Body of pancreas (tissue), 4 donors: ENCODE results near the gene SLC22A5. TPM values are rescaled to one million over a fixed set of nuclear protein-coding genes. Genes with fewer than 3 reads are reported as not detected.

Experiments
- ATAC-seq: fragments of 150-250 bp; one replicate; pipeline ENCODE4 v1.9.1; 2016
- DNase-seq, 4 donors: peaks; one replicate each; pipeline ENCODE4 v3.0.0-alpha.2; 2019
- H3K27ac ChIP-seq, 4 donors: fragments of 200-600 bp; sonication (generic); 1 replicate in 3 of 4; 2 replicates in 1 of 4; pipeline versions ENCODE4 v1.5.1 to v1.6.1; 2016 to 2019; ENCODE audit warnings: mild to moderate bottlenecking in 1 of 4, mixed read lengths in 1 of 4, moderate library complexity in 1 of 4
- H3K27me3 ChIP-seq, 2 donors: fragments of 200-600 bp; sonication (generic); one replicate each; pipeline ENCODE4 v1.6.0; 2016; ENCODE audit warnings: mild to moderate bottlenecking in 1 of 2
- H3K36me3 ChIP-seq, 2 donors: fragments of 200-600 bp; sonication (generic); replicated peaks in 1 of 2; 2 replicates each; pipeline ENCODE4 v1.5.1; 2016; ENCODE audit warnings: low read depth in 2 of 2; ENCODE audit not compliant: insufficient read depth in 1 of 2
- H3K4me1 ChIP-seq: fragments of 200-600 bp; sonication (generic); one replicate; pipeline ENCODE4 v1.6.0; 2016
- H3K4me3 ChIP-seq, 2 donors: fragments of 200-600 bp; sonication (generic); 1 replicate in 1 of 2; 2 replicates in 1 of 2; pipeline ENCODE4 v1.5.1; 2016 to 2019
- H3K9me3 ChIP-seq, 3 donors: fragments of 200-600 bp; sonication (generic); 1 replicate in 2 of 3; 2 replicates in 1 of 3; pipeline ENCODE4 v1.5.1; 2016
- POLR2A ChIP-seq, 3 donors: fragments of 450-650 bp; IDR thresholded peaks; one replicate each; pipeline ENCODE4 v1.6.1; 2016; ENCODE audit warnings: antibody characterized with exemption in 3 of 3, mild to moderate bottlenecking in 2 of 3
- WGBS, 2 donors: methylation state at CpG; one replicate each; pipeline ENCODE4 v1.1.5; 2017; 5-methylcytosine and 5-hydroxymethylcytosine counted together
- intact Hi-C: fragments of 100-400 bp; cut with DNase I; formaldehyde crosslinking; loops from one replicate; pipeline ENCODE4 v1.15.1; 2023
- total RNA-seq, 2 donors: library from RNA; depleted of rRNA; stranded (reverse); fragments of >200 nt; gene quantifications; one replicate each; pipeline ENCODE4 v1.1.0, GENCODE V29; 2016
- TF ChIP-seq, protein P1 (sequence below), 7 experiments: fragments of 450-650 bp in 4 of 7; fragments of 200-600 bp in 3 of 7; sonication (generic) in 3 of 7; IDR thresholded peaks; one replicate each; pipeline ENCODE4 v1.5.1; 2016 to 2019; ENCODE audit warnings: antibody characterized with exemption in 7 of 7

The SLC22A5 gene
- total RNA-seq, 2 donors from 2014 or later = 21.3 to 30.3 TPM

DNA sequence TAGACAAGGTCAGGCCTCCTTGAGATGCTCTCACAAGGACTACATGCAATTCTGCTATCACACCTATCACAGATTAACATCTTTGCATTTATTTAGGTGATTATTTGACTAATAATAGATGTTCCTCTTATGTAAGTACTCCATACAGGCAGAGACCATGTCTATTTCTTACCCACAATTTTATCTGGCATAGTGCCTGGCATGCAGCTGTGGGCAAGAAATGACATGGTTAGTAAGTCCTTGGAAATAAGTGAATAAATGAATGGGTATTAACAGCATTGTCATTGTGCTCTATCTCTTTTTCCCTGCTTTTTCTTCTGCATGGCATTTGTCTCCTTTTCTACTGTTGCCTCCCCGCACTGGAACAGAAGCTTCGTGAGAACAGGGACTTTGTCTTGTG, 49.4 kb downstream of the SLC22A5 start:
- H3K4me1 ChIP-seq = peaks cover 78% of the 10 kb centered on the region
- H3K27me3 ChIP-seq = no peaks in the 10 kb centered on the region
- H3K4me3 ChIP-seq = no peak overlapping the region
- peak overlapping the region in 2 of 4 donors; percentile 24 to 44 for H3K27ac ChIP-seq
- WGBS, 2 donors = 79 to 84% methylated on average over 2 of the region's 2 CpGs
- H3K36me3 ChIP-seq = no peaks in the 10 kb centered on the region
- no peak for TF ChIP-seq POLR2A (IDR thresholded peaks at IDR 0.05)
- TF ChIP-seq, protein P1, sequence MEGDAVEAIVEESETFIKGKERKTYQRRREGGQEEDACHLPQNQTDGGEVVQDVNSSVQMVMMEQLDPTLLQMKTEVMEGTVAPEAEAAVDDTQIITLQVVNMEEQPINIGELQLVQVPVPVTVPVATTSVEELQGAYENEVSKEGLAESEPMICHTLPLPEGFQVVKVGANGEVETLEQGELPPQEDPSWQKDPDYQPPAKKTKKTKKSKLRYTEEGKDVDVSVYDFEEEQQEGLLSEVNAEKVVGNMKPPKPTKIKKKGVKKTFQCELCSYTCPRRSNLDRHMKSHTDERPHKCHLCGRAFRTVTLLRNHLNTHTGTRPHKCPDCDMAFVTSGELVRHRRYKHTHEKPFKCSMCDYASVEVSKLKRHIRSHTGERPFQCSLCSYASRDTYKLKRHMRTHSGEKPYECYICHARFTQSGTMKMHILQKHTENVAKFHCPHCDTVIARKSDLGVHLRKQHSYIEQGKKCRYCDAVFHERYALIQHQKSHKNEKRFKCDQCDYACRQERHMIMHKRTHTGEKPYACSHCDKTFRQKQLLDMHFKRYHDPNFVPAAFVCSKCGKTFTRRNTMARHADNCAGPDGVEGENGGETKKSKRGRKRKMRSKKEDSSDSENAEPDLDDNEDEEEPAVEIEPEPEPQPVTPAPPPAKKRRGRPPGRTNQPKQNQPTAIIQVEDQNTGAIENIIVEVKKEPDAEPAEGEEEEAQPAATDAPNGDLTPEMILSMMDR (IDR thresholded peaks at IDR 0.05) = no peak
- intact Hi-C loops = no loop called here
- DNase-seq (no peak), ATAC-seq (no peak)
- no peaks in the 10 kb centered on the region for H3K9me3 ChIP-seq

DNA sequence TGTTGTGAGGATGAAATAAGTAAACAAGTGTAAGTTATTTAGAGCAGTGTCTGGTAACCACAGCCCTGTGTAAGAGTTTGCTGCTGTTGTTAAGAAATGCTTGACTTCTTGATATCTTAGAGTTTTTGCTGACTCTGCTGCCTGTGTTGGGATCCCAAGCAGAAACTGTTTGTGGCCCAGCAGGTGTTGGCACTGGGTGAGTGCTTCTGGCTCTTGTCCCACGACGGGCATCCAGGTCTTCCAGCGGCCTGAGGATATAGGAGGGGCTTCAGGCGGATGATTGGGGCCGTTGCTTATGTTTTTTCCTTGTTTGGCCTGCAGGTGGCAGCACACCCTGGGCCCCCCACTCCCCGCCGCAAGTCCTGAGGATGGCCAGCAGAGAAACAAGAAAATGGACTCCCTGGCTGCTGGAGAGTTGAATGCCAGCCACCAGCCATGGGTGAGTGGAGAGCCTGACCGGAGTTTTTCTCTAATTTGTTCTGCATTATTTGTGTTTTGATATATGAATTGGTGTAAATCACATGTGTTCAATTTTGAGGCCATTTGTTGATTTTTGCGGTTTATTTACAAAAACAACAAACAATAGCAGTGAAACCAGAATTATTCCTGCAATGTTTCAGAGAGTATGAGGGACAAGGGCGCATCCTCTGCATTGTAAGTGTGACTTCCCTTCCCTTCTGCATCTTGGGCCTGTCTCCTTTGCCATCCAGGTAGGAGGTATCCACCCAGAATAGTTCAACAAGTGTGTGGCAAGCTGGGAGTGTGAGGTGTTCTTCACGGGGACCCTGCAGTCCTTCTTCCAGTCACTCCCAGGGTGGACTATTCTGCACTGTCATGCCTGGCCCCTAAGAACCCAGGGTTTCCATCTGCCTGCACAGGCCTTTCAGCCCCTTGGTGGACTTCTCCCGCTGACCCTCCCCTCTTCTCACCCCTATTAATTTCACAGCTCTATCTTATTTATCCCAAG, 50.3 kb downstream of the SLC22A5 start:
- H3K27ac ChIP-seq = peak overlapping the region; percentile 8 to 44 (median 34)
- 23 to 24% methylated on average over 12 of the region's 12 CpGs for WGBS, 2 donors
- H3K4me1 ChIP-seq = peaks cover 78% of the 10 kb centered on the region
- H3K9me3 ChIP-seq = no peaks in the 10 kb centered on the region
- H3K27me3 ChIP-seq = no peaks in the 10 kb centered on the region
- H3K36me3 ChIP-seq = no peaks in the 10 kb centered on the region
- intact Hi-C loops = no loop called here
- TF ChIP-seq, protein P1 (IDR thresholded peaks at IDR 0.05) = peak; percentile 71 to 90 (median 79)
- TF ChIP-seq POLR2A (IDR thresholded peaks at IDR 0.05) = no peak
- ATAC-seq (peak; percentile 72), DNase-seq (peak; percentile 63 to 73 (median 70))
- no peak overlapping the region for H3K4me3 ChIP-seq

DNA sequence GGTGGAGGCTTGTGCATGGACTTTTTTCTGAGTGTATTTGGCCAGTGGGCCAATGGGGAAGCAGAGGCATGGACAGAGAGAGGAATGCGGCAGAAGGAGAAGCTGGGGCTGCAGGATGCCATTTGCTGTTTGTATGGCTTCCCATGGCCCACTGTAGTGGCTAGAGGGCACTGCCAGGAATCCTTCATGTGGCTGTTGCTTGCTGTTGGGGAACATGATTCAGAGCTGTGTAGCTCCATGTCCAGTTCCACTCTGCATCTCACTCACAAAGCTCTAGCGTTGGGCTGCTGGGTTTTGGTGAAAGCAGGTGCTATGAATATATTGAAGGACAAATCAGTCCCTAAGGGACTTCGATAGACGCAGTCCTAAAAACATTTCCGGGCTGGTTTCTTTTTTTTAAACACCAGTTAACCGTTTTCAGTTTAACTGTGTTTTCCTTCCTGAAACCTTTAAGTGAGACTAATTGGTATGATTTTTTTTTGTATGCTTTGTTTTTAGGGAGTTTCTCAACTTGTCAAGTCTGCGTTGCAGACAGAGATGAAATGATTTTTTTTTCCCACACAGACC, 51.3 kb downstream of the SLC22A5 start:
- Histone ChIP-seq H3K4me3 (no peak overlapping the region), H3K4me1 (peaks cover 75% of the 10 kb centered on the region), H3K36me3 (no peaks in the 10 kb centered on the region), H3K27me3 (no peaks in the 10 kb centered on the region), H3K9me3 (no peaks in the 10 kb centered on the region), H3K27ac (peak overlapping the region in 2 of 4 donors; percentile 14 to 24)
- intact Hi-C loops = no loop called here
- whole genome bisulfite sequencing, 2 donors = 57 to 73% methylated on average over 7 of the region's 7 CpGs
- no peak for ATAC-seq
- DNase-seq = peak in 1 of 4 donors; percentile 22
- no peak for TF ChIP-seq POLR2A (IDR thresholded peaks at IDR 0.05)

DNA sequence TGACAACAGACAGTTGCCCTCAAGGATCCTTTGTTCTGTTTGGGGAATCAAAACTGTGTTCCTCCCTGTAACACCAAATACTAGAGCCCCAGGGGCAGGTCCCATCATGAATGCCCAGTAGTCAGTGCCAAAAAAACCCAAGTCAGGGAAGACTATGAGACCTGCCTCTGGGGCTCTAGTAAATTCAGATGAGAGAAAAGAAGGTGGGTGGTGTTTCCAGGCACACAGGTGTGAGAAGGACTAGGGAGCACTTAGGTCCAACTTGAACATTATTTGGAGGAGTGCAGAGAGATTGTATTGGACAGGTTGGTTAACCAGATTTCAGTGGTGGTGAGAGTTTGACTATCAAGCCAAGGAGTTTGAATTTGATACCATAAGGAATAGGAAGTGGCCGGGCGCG, 52.0 kb downstream of the SLC22A5 start:
- Histone ChIP-seq H3K27ac (peak overlapping the region in 2 of 4 donors; percentile 18 to 24), H3K27me3 (no peaks in the 10 kb centered on the region), H3K4me1 (peaks cover 81% of the 10 kb centered on the region), H3K9me3 (no peaks in the 10 kb centered on the region), H3K36me3 (no peaks in the 10 kb centered on the region), H3K4me3 (no peak overlapping the region)
- TF ChIP-seq POLR2A (IDR thresholded peaks at IDR 0.05) = no peak
- TF ChIP-seq, protein P1 (IDR thresholded peaks at IDR 0.05) = no peak
- no peak for DNase-seq
- WGBS, 2 donors = 85 to 98% methylated on average over 3 of the region's 3 CpGs
- intact Hi-C loops = no loop called here
- no peak for ATAC-seq

DNA sequence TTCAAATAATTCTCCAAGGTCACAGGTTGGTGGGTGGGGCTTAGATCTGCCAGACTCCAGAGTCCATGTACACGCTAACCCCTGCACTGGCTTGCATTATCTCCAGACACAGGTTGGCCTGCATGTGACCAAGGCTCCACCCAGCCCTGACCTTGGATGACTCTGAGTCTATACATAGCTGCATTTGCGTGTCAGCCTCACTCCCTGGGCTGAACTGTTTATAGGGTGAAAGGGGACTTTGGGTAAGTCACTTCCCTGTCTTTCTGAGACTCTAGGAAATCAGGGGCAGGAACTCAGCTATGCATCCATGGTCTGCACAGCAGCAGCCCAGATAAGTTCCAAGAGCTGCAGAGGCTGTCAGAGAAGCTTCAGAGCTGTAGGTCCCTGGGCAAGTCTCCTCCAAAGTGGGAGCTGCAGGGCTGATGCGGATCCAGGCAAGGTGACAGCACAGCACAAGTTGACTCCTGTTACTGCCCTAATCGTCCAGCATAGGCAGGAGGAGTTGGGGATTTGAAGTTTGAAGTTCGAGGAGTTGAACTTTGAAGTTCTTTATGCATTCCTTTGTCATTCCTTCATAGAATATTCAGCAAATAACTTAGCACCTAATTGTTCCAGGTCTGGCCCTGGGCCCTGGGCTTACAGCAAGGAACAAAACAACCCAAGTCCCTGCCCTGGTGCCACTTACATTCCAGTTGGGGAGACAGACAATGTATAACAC, 53.4 kb downstream of the SLC22A5 start:
- Histone ChIP-seq H3K27me3 (no peaks in the 10 kb centered on the region), H3K4me3 (no peak overlapping the region), H3K27ac (peak overlapping the region; percentile 44 to 67 (median 64)), H3K4me1 (peaks cover 87% of the 10 kb centered on the region), H3K9me3 (no peaks in the 10 kb centered on the region), H3K36me3 (no peaks in the 10 kb centered on the region)
- TF ChIP-seq, protein P1 (IDR thresholded peaks at IDR 0.05) = no peak
- TF ChIP-seq POLR2A (IDR thresholded peaks at IDR 0.05) = no peak
- peak; percentile 69 to 84 (median 78) for DNase-seq
- 15 to 27% methylated on average over 5 of the region's 5 CpGs for WGBS, 2 donors
- intact Hi-C loops = no loop called here
- ATAC-seq = peak; percentile 59
